Right ventricle myocardium superior (tissue), 1 donor: ENCODE results near the gene STEAP2. TPM values are rescaled to one million over a fixed set of nuclear protein-coding genes. Genes with fewer than 3 reads are reported as not detected.
A peak's percentile ranks its signal among the peaks of the same experiment; 100 is the strongest.
"Not testable (repeated sequence)": the region's sequence is repeated elsewhere in the genome, so short reads cannot be mapped to it uniquely, and the experiment has no call there.

ENCODE experiments used
- ATAC-seq: fragments of 200-7000 bp; cut with Tn5 transposase; one replicate; pipeline ENCODE4 v1.9.1; 2020; ENCODE audit warnings: mild to moderate bottlenecking; ENCODE audit not compliant: poor library complexity
- DNase-seq: peaks from one replicate; pipeline ENCODE4 v3.0.0-alpha.2; 2020
- intact Hi-C: fragments of 100-400 bp; cut with DNase I; formaldehyde crosslinking; loops from one replicate; pipeline ENCODE4 v1.11.2; 2022
- total RNA-seq: library from RNA; stranded (reverse); fragmentation: NEBNext Ultra II Directional; extraction: Animal tissue kit (Norgen Biotek cat#: 25700); gene quantifications from one replicate; pipeline ENCODE4 v1.2.1, GENCODE V29; 2021
- donor health status: DM: no; HTN: yes; CAD: no; lungs with severe emphysema.

Gene STEAP2
- total RNA-seq, 1 donor from 2014 or later, result 10.5 TPM

GRCh38 chr7:90256011-90256410 lies 44.5 kb downstream of the STEAP2 start:
- DNase-seq, ATAC-seq, intact Hi-C loops: not testable (repeated sequence)

- ATAC-seq (no peak), DNase-seq (no peak)
- intact Hi-C loops, result no loop called here
These were observed 45.2 kb downstream of the STEAP2 start for GRCh38 chr7:90256778-90257177.

GRCh38 chr7:90261441-90261840 lies 49.9 kb downstream of the STEAP2 start:
- DNase-seq (no peak), ATAC-seq (no peak)
- intact Hi-C loops, result no loop called here

GRCh38 chr7:90262438-90262837 lies 50.9 kb downstream of the STEAP2 start:
- ATAC-seq (peak; percentile 70), DNase-seq (no peak)
- intact Hi-C loops, result no loop called here

- intact Hi-C loops, result no loop called here
- ATAC-seq, result no peak
These were observed 55.3 kb downstream of the STEAP2 start for GRCh38 chr7:90266808-90267207.

GRCh38 chr7:90267263-90267858 lies 55.8 kb downstream of the STEAP2 start:
- ATAC-seq, result no peak

More at GRCh38 chr7:90266808-90267207, 55.3 kb downstream of the STEAP2 start:
- no peak for DNase-seq

GRCh38 chr7:90269163-90269562 lies 57.6 kb downstream of the STEAP2 start:
- no peak for DNase-seq
- ATAC-seq, result no peak
- intact Hi-C loops, result no loop called here

More at GRCh38 chr7:90267263-90267858, 55.8 kb downstream of the STEAP2 start:
- no peak for DNase-seq
- intact Hi-C loops, result no loop called here

- no peak for DNase-seq
- no peak for ATAC-seq
- intact Hi-C loops, result loop anchor here (10.0 kb wide), 1 partner anchor 154 kb away; no protein-coding TSS in a partner anchor
These were observed 59.1 kb downstream of the STEAP2 start for GRCh38 chr7:90270431-90271178.

- ATAC-seq (no peak), DNase-seq (no peak)
- intact Hi-C loops, result loop anchor here (10.0 kb wide), 1 partner anchor 153 kb away; no protein-coding TSS in a partner anchor
These were observed 60.2 kb downstream of the STEAP2 start for GRCh38 chr7:90271753-90272152.

GRCh38 chr7:90272242-90272641 lies 60.7 kb downstream of the STEAP2 start:
- intact Hi-C loops, result loop anchor here (10.0 kb wide), 1 partner anchor 153 kb away; no protein-coding TSS in a partner anchor
- no peak for ATAC-seq
- DNase-seq, result no peak

GRCh38 chr7:90274161-90274560 lies 62.6 kb downstream of the STEAP2 start:
- no peak for ATAC-seq
- intact Hi-C loops, result loop anchor here (10.0 kb wide), 1 partner anchor 151 kb away; no protein-coding TSS in a partner anchor
- DNase-seq, result no peak

- DNase-seq (no peak), ATAC-seq (no peak)
- intact Hi-C loops, result loop anchor here (10.0 kb wide), 1 partner anchor 149 kb away; no protein-coding TSS in a partner anchor
These were observed 64.6 kb downstream of the STEAP2 start for GRCh38 chr7:90276033-90276728.

Other genes starting within 250 kb of the STEAP2 start
- 1.2 TPM for gene STEAP1, start 57.3 kb upstream of the STEAP2 start, total RNA-seq
- 1.3 TPM for gene CFAP69, start 33.4 kb downstream of the STEAP2 start, total RNA-seq
- gene FAM237B, start 109.6 kb downstream of the STEAP2 start, total RNA-seq, result not detected
- 28.1 TPM for gene GTPBP10, start 135.0 kb downstream of the STEAP2 start, total RNA-seq
- 38.1 TPM for gene CLDN12, start 191.7 kb downstream of the STEAP2 start, total RNA-seq